Measurements from ENCODE around the gene INPP5J. TPM values are rescaled to one million over a fixed set of nuclear protein-coding genes. Genes with fewer than 3 reads are reported as not detected.
"Not testable (repeated sequence)": the region's sequence is repeated elsewhere in the genome, so short reads cannot be mapped to it uniquely, and the experiment has no call there.

The INPP5J gene
- total RNA-seq, 4 donors from 2014 or later = 0.22 to 2.4 (median 0.84) TPM

DNA sequence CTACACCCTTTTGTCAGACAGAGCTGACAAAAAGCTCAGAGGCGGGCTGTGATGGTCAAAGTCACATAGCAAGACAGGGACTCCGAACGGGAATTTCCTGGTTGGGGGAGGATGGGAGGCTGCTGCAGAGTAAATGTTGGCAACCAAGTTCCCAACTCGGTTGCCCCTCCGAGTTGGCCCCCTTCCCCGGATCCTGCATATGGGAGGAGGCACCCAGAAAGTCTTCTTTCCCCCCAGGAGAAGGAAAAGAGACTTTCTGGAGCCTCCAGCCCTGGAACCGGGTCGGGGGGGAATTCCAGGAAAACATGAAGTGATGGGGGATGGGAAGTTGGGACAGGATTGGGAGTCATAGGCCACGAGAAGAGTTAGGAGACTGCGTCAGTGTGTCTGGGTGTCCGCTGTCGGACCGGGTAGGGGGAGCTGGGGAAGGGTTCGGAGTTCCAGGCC lies 16.0 kb upstream of the INPP5J start:
- intact Hi-C loops (cut with DNase I) = no loop called here
- Histone ChIP-seq H3K9me3 (no peaks in the 10 kb centered on the region), H3K27ac (peak overlapping the region; percentile 87 to 95 (median 91)), H3K4me1 (peaks cover 18 to 66% (median 29%) of the 10 kb centered on the region in 3 donors), H3K27me3 (no peaks in the 10 kb centered on the region), H3K36me3 (peaks cover 0 to 18% (median 0%) of the 10 kb centered on the region in 3 donors), H3K4me3 (peak overlapping the region; percentile 52 to 83 (median 68))
- 13 to 26% methylated on average over 8 to 13 of the region's 14 CpGs for WGBS, 2 donors
- DNase-seq = no peak
- no peak for TF ChIP-seq POLR2A (IDR thresholded peaks at IDR 0.05)
- TF ChIP-seq, protein P1, sequence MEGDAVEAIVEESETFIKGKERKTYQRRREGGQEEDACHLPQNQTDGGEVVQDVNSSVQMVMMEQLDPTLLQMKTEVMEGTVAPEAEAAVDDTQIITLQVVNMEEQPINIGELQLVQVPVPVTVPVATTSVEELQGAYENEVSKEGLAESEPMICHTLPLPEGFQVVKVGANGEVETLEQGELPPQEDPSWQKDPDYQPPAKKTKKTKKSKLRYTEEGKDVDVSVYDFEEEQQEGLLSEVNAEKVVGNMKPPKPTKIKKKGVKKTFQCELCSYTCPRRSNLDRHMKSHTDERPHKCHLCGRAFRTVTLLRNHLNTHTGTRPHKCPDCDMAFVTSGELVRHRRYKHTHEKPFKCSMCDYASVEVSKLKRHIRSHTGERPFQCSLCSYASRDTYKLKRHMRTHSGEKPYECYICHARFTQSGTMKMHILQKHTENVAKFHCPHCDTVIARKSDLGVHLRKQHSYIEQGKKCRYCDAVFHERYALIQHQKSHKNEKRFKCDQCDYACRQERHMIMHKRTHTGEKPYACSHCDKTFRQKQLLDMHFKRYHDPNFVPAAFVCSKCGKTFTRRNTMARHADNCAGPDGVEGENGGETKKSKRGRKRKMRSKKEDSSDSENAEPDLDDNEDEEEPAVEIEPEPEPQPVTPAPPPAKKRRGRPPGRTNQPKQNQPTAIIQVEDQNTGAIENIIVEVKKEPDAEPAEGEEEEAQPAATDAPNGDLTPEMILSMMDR (IDR thresholded peaks at IDR 0.05) = no peak

DNA sequence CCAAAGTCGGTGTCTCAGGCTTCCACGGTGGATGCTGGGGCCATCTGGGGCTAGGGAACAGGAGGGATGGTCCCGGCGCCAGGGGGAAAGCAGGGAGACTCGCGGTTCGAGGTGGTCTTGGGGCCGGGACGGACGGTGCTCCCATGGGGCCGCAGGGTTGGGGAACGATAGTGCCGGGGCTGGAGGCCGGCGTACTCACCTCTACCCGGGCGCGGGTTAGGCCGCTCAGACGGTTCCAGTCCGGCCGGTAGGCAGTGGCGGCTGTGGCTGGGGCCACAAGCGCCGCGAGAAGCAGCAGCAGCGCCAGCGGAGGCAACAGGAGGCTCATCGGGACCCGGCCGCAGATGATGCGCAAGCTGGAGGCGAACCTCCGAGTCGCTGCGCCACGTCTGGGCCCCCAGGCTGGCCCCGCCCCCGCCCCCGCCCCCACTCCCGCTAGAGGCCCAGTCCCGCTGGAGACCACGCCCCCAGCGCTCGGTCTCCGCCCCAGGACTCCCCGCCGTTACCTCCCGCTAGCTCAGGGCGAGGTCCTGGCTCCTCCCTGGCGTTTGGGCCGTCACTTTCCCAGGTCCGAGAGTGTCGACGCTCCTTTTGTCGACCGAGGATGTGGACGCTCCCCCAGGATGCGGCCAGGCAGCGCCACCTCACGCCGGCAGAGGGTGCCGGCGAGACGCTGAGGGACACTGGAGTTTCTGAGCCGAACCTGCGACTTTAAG lies 15.4 kb upstream of the INPP5J start, which contains the start of gene SELENOM:
Gene SELENOM (minus strand): TSS at position 391 of the 716 bp plus-strand sequence. CDS start 63 bp downstream, at position 328.
- peak within 1 kb of the TSS; percentile 52 to 83 (median 68) for H3K4me3 ChIP-seq
- peaks cover 14 to 61% (median 23%) of the 10 kb centered on the region in 3 donors for H3K4me1 ChIP-seq
- no peaks in the 10 kb centered on the region for H3K9me3 ChIP-seq
- H3K27me3 ChIP-seq = no peaks in the 10 kb centered on the region
- intact Hi-C loops (cut with DNase I) = no loop called here
- peaks cover 0 to 18% (median 0%) of the 10 kb centered on the region in 3 donors for H3K36me3 ChIP-seq
- 3 to 12% methylated on average over 7 to 36 of the region's 67 CpGs for WGBS, 2 donors
- H3K27ac ChIP-seq = peak within 1 kb of the TSS; percentile 87 to 95 (median 91)
- TF ChIP-seq POLR2A (IDR thresholded peaks at IDR 0.05) = peak in 2 of 4 donors; percentile 74 to 85
- TF ChIP-seq, protein P1 (IDR thresholded peaks at IDR 0.05) = peak; percentile 67 to 98 (median 96)
- DNase-seq = peak; percentile 51

DNA sequence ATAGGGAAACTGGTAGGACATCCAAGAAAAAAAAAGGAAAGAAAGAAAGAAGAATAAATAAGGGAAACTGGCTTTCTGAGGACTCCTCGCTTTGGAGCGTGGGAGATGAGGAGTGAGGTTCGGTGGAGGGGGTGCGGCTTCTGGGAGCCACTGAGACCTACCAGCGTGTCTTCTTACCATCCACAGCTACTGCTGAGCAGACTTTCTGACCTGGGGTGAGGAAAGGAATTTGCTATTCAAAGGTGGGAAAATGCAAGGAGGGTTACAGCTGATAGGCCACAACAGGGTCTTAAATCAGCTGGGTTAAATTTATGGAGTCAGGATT lies 14.9 kb upstream of the INPP5J start:
- Histone ChIP-seq H3K36me3 (peaks cover 0 to 18% (median 0%) of the 10 kb centered on the region in 3 donors), H3K4me1 (peaks cover 9 to 55% (median 20%) of the 10 kb centered on the region in 3 donors), H3K27ac (peak overlapping the region; percentile 87 to 95 (median 91)), H3K4me3 (peak overlapping the region; percentile 52 to 83 (median 68)), H3K27me3 (no peaks in the 10 kb centered on the region), H3K9me3 (no peaks in the 10 kb centered on the region)
- intact Hi-C loops (cut with DNase I) = no loop called here
- no peak for TF ChIP-seq POLR2A (IDR thresholded peaks at IDR 0.05)
- TF ChIP-seq, protein P1 (IDR thresholded peaks at IDR 0.05) = no peak
- 0% methylated on average over 5 of the region's 5 CpGs for WGBS, 2 donors
- DNase-seq = no peak

DNA sequence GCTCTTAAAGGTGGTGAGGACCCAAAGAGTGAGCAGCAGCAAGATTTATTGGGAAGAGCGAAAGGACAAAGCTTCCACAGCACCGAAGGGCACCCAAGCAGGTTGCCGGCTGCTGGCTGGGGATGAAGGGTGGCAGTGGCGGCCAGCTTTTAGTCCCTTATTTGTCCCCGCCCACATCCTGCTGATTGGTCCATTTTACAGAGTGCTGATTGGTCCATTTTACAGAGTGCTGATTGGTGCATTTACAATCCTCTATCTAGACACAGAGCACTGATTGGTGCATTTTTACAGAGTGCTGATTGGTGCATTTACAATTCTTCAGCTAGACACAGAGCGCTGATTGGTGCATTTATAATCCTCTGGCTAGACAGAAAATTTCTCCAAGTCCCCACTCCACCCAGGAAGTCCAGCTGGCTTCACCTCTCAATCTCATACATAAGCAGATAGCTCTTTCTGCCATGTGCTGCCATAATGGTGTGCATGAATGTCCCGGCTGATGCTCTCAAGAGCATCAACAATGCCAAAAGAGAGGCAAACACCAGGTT lies 10.1 kb upstream of the INPP5J start:
- H3K27ac ChIP-seq; DNase-seq; H3K36me3 ChIP-seq; H3K4me1 ChIP-seq; H3K9me3 ChIP-seq; H3K4me3 ChIP-seq; intact Hi-C loops (cut with DNase I); H3K27me3 ChIP-seq: not testable (repeated sequence)
- 84 to 87% methylated on average over 6 to 7 of the region's 7 CpGs for WGBS, 2 donors

DNA sequence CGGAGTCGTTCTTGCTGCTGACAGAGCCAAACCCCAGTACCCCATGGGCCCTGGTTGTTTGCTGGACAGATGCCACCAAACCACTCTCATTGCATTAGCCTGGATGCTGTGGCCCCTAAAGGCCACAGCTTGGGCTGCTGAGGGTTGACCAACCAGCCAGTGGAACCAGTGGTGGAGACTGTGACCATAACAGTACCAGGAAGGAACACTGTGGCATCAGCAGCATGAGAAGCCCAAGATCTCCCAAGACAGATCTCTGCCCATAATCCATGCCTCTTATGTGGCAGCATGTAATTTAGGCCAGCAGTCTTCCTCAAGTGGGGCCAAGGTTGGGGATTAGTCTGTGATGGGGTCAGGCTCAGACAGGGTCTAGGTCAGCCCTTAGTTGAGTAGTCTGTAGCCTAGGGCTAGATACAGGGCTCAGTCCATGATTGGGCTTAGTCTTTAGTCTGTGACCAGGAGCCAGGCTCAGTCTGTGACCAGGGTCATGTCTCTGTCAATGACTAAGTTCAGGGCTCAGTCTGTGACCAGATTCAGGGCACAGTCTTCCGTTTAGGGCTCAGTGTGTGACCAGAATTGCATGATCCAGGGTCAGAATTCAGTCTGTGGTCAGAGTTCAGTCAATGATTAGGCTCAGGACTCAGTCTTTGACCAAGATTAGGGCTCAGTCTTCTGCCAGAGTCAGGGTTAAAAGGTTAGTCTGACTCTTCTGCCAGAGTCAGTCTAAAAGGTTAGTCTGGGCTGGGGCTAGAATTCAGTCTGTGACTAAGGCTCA lies 4.5 kb upstream of the INPP5J start:
- no peaks in the 10 kb centered on the region for H3K36me3 ChIP-seq
- H3K9me3 ChIP-seq = no peaks in the 10 kb centered on the region
- no peak overlapping the region for H3K27ac ChIP-seq
- H3K27me3 ChIP-seq = no peaks in the 10 kb centered on the region
- intact Hi-C loops (cut with DNase I) = no loop called here
- WGBS, 2 donors = 80 to 86% methylated on average over 1 to 3 of the region's 3 CpGs
- TF ChIP-seq, protein P1 (IDR thresholded peaks at IDR 0.05) = no peak
- TF ChIP-seq POLR2A (IDR thresholded peaks at IDR 0.05) = no peak
- peaks cover 8 to 15% (median 12%) of the 10 kb centered on the region in 3 donors for H3K4me1 ChIP-seq
- DNase-seq = no peak
- H3K4me3 ChIP-seq = no peak overlapping the region

Data from esophagus squamous epithelium (tissue), 5 donors.